ENCODE results near the gene SHISA8. TPM values are rescaled to one million over a fixed set of nuclear protein-coding genes. Genes with fewer than 3 reads are reported as not detected.

Gene SHISA8
- total RNA-seq, 2 donors from 2014 or later: 0.58 TPM; not detected in 1

DNA sequence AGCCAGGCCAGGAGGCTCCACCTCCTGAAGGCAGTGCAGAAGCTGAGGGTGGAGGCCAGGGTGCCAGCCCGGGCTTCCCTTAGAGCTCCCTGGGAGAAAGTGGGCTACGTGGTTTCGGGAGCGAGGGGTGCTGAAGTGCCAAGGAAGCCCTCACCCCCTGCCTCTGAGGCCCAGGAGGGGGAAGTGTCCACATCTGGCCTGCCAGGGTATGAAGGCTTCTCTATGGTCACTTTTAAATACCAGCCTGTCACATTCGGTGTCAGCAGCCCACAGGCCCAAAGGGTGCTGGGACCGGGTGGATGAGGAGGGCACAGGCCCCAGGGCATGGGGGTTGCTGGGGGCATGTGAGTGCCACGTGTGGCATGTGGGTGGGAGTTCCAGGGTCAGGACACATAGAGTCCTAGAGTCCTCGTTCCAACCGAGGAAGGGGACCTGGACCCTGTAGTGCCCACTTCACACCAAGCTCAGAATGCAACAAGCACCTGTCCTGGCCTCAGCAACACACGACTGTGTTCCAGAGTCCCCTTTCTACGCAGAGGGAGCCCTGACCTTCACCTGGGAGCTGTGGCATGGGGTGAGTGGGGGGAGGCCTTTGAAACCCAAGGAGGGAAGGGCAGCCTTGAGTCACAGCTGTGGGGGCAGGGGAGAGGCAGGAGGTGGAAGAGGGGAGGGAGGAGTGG, 1.7 kb downstream of the SHISA8 start:
- TF ChIP-seq CTCF (conservative IDR thresholded peaks at IDR 0.05): no peak
- H3K4me3 Mint-ChIP-seq: no peak overlapping the region

DNA sequence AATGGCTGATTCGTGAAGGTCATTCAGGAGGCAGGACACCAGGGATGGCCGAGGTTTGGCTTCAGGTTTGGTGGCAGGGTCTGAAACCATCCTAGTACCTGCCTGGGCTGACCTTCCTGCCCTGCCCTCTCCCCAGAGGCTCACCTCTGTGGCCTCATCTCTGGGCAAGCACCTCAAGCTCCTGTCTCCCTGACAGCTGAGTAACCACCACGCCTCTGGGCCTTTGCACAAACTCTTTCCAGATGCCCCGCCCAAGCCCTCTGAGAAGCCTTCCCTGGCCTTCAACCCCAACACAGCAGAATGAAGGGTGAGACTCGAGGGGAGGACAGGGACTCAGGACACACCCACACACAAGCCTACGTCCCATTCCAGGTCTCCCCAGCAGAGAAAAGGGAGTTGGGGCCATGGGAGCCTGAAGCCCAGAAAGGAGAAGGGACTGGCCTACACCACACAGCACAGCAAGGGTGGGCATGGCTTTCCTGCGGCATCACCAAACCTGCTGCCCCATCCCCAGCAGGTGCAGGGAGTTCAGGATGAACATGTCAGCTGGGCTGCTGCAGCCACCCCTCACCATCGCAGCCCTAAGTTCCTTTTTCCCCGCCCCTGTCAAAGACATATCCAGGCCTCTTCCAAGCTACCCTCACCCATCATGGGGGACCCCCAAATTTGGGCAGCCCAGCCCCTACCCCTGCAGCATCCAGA, 2.4 kb downstream of the SHISA8 start:
- H3K4me3 Mint-ChIP-seq: no peak overlapping the region
- no peak overlapping the region for H3K27ac ChIP-seq (ENCODE audit: low read depth, low read length)
- no peak for TF ChIP-seq CTCF (conservative IDR thresholded peaks at IDR 0.05)
- H3K36me3 ChIP-seq (ENCODE audit: control insufficient read depth, insufficient read depth, low read length): no peaks in the 10 kb centered on the region
- peaks cover 90% of the 10 kb centered on the region for H3K27me3 ChIP-seq (ENCODE audit: control insufficient read depth, insufficient read depth, low read length, poor library complexity, severe bottlenecking)
- H3K9me3 Mint-ChIP-seq: no peaks in the 10 kb centered on the region
- peaks cover 11% of the 10 kb centered on the region for H3K4me1 Mint-ChIP-seq
- H3K9me3 ChIP-seq (ENCODE audit: control insufficient read depth, low read length): no peaks in the 10 kb centered on the region
- H3K27ac Mint-ChIP-seq: no peak overlapping the region
- peaks cover 5% of the 10 kb centered on the region for H3K4me1 ChIP-seq (ENCODE audit: control insufficient read depth, insufficient read depth, low read length)
- peaks cover 77% of the 10 kb centered on the region for H3K27me3 Mint-ChIP-seq (ENCODE audit: insufficient read depth)
- H3K4me3 ChIP-seq (ENCODE audit: low read length): no peak overlapping the region
- 80 to 90% methylated on average over 6 to 9 of the region's 9 CpGs for WGBS, 2 experiments (ENCODE audit: insufficient coverage in 1 of 2, insufficient read length in 1 of 2)
- no peak for DNase-seq
- H3K36me3 Mint-ChIP-seq (ENCODE audit: low read depth): peaks cover 2% of the 10 kb centered on the region
- no peak overlapping the region for H3K9ac ChIP-seq (ENCODE audit: extremely low read depth, low read length, poor library complexity, severe bottlenecking)

More for the DNA sequence above, 1.7 kb downstream of the SHISA8 start:
- no peaks in the 10 kb centered on the region for H3K9me3 ChIP-seq (ENCODE audit: control insufficient read depth, low read length)
- no peak overlapping the region for H3K9ac ChIP-seq (ENCODE audit: extremely low read depth, low read length, poor library complexity, severe bottlenecking)
- peaks cover 11% of the 10 kb centered on the region for H3K4me1 Mint-ChIP-seq
- H3K36me3 Mint-ChIP-seq (ENCODE audit: low read depth): no peaks in the 10 kb centered on the region
- H3K27ac ChIP-seq (ENCODE audit: low read depth, low read length): no peak overlapping the region
- H3K4me3 ChIP-seq (ENCODE audit: low read length): no peak overlapping the region
- no peak for DNase-seq
- no peak overlapping the region for H3K27ac Mint-ChIP-seq
- no peaks in the 10 kb centered on the region for H3K9me3 Mint-ChIP-seq
- 69 to 75% methylated on average over 4 to 11 of the region's 11 CpGs for whole genome bisulfite sequencing, 2 experiments (ENCODE audit: insufficient coverage in 1 of 2, insufficient read length in 1 of 2)
- H3K36me3 ChIP-seq (ENCODE audit: control insufficient read depth, insufficient read depth, low read length): no peaks in the 10 kb centered on the region
- H3K4me1 ChIP-seq (ENCODE audit: control insufficient read depth, insufficient read depth, low read length): peaks cover 5% of the 10 kb centered on the region
- H3K27me3 Mint-ChIP-seq (ENCODE audit: insufficient read depth): peaks cover 84% of the 10 kb centered on the region
- peaks cover 97% of the 10 kb centered on the region for H3K27me3 ChIP-seq (ENCODE audit: control insufficient read depth, insufficient read depth, low read length, poor library complexity, severe bottlenecking)

- H3K36me3 ChIP-seq (ENCODE audit: control insufficient read depth, insufficient read depth, low read length): no peaks in the 10 kb centered on the region
- Mint-ChIP-seq H3K4me3 (no peak overlapping the region), H3K4me1 (peaks cover 8% of the 10 kb centered on the region), H3K27me3 (ENCODE audit: insufficient read depth) (peaks cover 63% of the 10 kb centered on the region), H3K27ac (no peak overlapping the region), H3K9me3 (no peaks in the 10 kb centered on the region), H3K36me3 (ENCODE audit: low read depth) (peaks cover 6% of the 10 kb centered on the region)
- H3K27ac ChIP-seq (ENCODE audit: low read depth, low read length): no peak overlapping the region
- H3K27me3 ChIP-seq (ENCODE audit: control insufficient read depth, insufficient read depth, low read length, poor library complexity, severe bottlenecking): peaks cover 76% of the 10 kb centered on the region
- no peak for TF ChIP-seq CTCF (conservative IDR thresholded peaks at IDR 0.05)
- peaks cover 5% of the 10 kb centered on the region for H3K4me1 ChIP-seq (ENCODE audit: control insufficient read depth, insufficient read depth, low read length)
- 26 to 41% methylated on average over 11 to 37 of the region's 37 CpGs for WGBS, 2 experiments (ENCODE audit: insufficient coverage in 1 of 2, insufficient read length in 1 of 2)
- H3K9me3 ChIP-seq (ENCODE audit: control insufficient read depth, low read length): no peaks in the 10 kb centered on the region
- DNase-seq: peak; percentile 64
- no peak overlapping the region for H3K4me3 ChIP-seq (ENCODE audit: low read length)
- no peak overlapping the region for H3K9ac ChIP-seq (ENCODE audit: extremely low read depth, low read length, poor library complexity, severe bottlenecking)
Measured at GRCh38 chr22:41911001-41911611, 3.8 kb downstream of the SHISA8 start.

Measured in endodermal cell (in vitro differentiated cells).